Spleen (tissue), 11 donors: ENCODE results near the gene CALML5. TPM values are rescaled to one million over a fixed set of nuclear protein-coding genes. Genes with fewer than 3 reads are reported as not detected.

Experiments
- DNase-seq: peaks from one replicate; pipeline ENCODE4 v3.0.0-alpha.2; 2020
- H3K27ac ChIP-seq, 8 donors: fragments of 200-600 bp; sonication (generic) in 7 of 8; 1 replicate in 4 of 8; 2 replicates in 4 of 8; pipeline versions ENCODE4 v1.5.0 to v1.8.0; 2016 to 2021; ENCODE audit warnings: inconsistent platforms in 4 of 8, mild to moderate bottlenecking in 4 of 8, moderate library complexity in 1 of 8
- H3K27me3 ChIP-seq, 7 donors: fragments of 200-600 bp; sonication (generic) in 6 of 7; replicated peaks in 1 of 7; 1 replicate in 4 of 7; 2 replicates in 3 of 7; pipeline versions ENCODE4 v1.5.0 to v1.8.0; 2016 to 2021; ENCODE audit warnings: inconsistent platforms in 3 of 7, mild to moderate bottlenecking in 1 of 7
- H3K36me3 ChIP-seq, 6 donors: fragments of 200-600 bp; sonication (generic) in 5 of 6; 1 replicate in 4 of 6; 2 replicates in 2 of 6; pipeline versions ENCODE4 v1.5.0 to v1.8.0; 2016 to 2021; ENCODE audit warnings: inconsistent platforms in 2 of 6
- H3K4me1 ChIP-seq, 6 donors: fragments of 200-600 bp; sonication (generic) in 5 of 6; 1 replicate in 3 of 6; 2 replicates in 3 of 6; pipeline versions ENCODE4 v1.5.0 to v1.8.0; 2016 to 2021; ENCODE audit warnings: inconsistent platforms in 3 of 6
- H3K4me3 ChIP-seq, 8 donors: fragments of 200-600 bp; sonication (generic) in 7 of 8; 1 replicate in 4 of 8; 2 replicates in 4 of 8; pipeline versions ENCODE4 v1.5.0 to v1.8.0; 2016 to 2021; ENCODE audit warnings: inconsistent platforms in 4 of 8, mild to moderate bottlenecking in 4 of 8, moderate library complexity in 2 of 8
- H3K9me3 ChIP-seq, 8 donors: fragments of 200-600 bp; sonication (generic) in 7 of 8; 1 replicate in 4 of 8; 2 replicates in 4 of 8; pipeline versions ENCODE4 v1.5.0 to v1.8.0; 2016 to 2021; ENCODE audit warnings: inconsistent platforms in 4 of 8
- CTCF ChIP-seq, 11 experiments: fragments of 200-600 bp in 7 of 11; fragments of 450-650 bp in 4 of 11; sonication (generic) in 4 of 11; IDR thresholded peaks in 8 of 11; conservative IDR thresholded peaks in 3 of 11; 1 replicate in 7 of 11; 2 replicates in 4 of 11; pipeline versions ENCODE4 v1.4.0 to v1.8.0; 2016 to 2021; ENCODE audit warnings: antibody characterized with exemption in 11 of 11, inconsistent platforms in 4 of 11, mild to moderate bottlenecking in 1 of 11
- POLR2A ChIP-seq, 3 donors: fragments of 450-650 bp; IDR thresholded peaks; one replicate each; pipeline ENCODE4 v1.5.1; 2017; ENCODE audit warnings: antibody characterized with exemption in 3 of 3, mild to moderate bottlenecking in 1 of 3
- POLR2AphosphoS5 ChIP-seq, 3 donors: sonication (generic); formaldehyde crosslinking; IDR thresholded peaks; one replicate each; pipeline ENCODE4 v1.5.1; 2017; ENCODE audit warnings: antibody characterized with exemption in 3 of 3
- WGBS, 5 donors: extraction: QIAGEN DNeasy Blood & Tissue Kit in 3 of 5; methylation state at CpG; one replicate each; pipeline versions ENCODE4 v1.1.5 to v1.1.7; 2013 to 2018; 5-methylcytosine and 5-hydroxymethylcytosine counted together
- intact Hi-C: fragments of 100-400 bp; cut with DNase I; formaldehyde crosslinking; loops from one replicate; pipeline ENCODE4 v1.15.0; 2023; ENCODE audit warnings: low total_unique reads
- polyA plus RNA-seq, 3 donors: library from polyadenylated mRNA; stranded (reverse); fragments of 200-250 nt; gene quantifications; one replicate each; pipeline ENCODE4 v1.2.1, GENCODE V29; 2013
- total RNA-seq, 7 donors: library from RNA; depleted of rRNA in 3 of 7; stranded (reverse); fragments of >200 nt in 3 of 7; fragmentation: NEBNext Ultra II Directional in 4 of 7; extraction: Animal tissue kit (Norgen Biotek cat#: 25700) in 4 of 7; gene quantifications; one replicate each; pipeline versions ENCODE4 v1.1.0 to v1.2.1, GENCODE V29; 2016 to 2021
- donor health status: healthy with polysubstance abuse.
- donor health status: DM: no; HTN: no; CAD: no; lungs with moderate emphysema.
- donor health status: DM: no; HTN: no; CAD: no.
- donor health status: Bipolar disorder and iron deficiency.
- donor health status: healthy.
- donor health status: DM: no; HTN: no; CAD: no.
- donor health status: DM: yes; HTN: yes; CAD: no.

The CALML5 gene
- total and polyA plus RNA-seq, 10 donors, result 0.13 TPM; not detected in 9

GRCh38 chr10:5456563-5456962 lies 42.8 kb downstream of the CALML5 start:
- Histone ChIP-seq H3K4me3 (no peak overlapping the region), H3K27ac (no peak overlapping the region), H3K27me3 (no peaks in the 10 kb centered on the region), H3K4me1 (peaks cover 0 to 4% (median 0%) of the 10 kb centered on the region in 6 donors), H3K9me3 (no peaks in the 10 kb centered on the region), H3K36me3 (peaks cover 2 to 77% (median 38%) of the 10 kb centered on the region in 6 donors)
- TF ChIP-seq CTCF (IDR thresholded peaks at IDR 0.05 in 8 of 11, conservative IDR thresholded peaks at IDR 0.05 in 3 of 11) (no peak), POLR2AphosphoS5 (IDR thresholded peaks at IDR 0.05) (no peak), POLR2A (IDR thresholded peaks at IDR 0.05) (no peak)
- WGBS, 5 donors, result 93 to 97% (median 96%) methylated on average over 12 of the region's 12 CpGs
- DNase-seq, result no peak
- intact Hi-C loops, result no loop called here

GRCh38 chr10:5453749-5454489 lies 45.5 kb downstream of the CALML5 start:
- Histone ChIP-seq H3K9me3 (no peaks in the 10 kb centered on the region), H3K27me3 (no peaks in the 10 kb centered on the region), H3K4me1 (peaks cover 0 to 9% (median 0%) of the 10 kb centered on the region in 6 donors), H3K36me3 (peaks cover 2 to 63% (median 38%) of the 10 kb centered on the region in 6 donors), H3K4me3 (no peak overlapping the region), H3K27ac (no peak overlapping the region)
- intact Hi-C loops, result no loop called here
- no peak for DNase-seq
- WGBS, 5 donors, result 92 to 96% (median 94%) methylated on average over 13 of the region's 13 CpGs
- no peak for TF ChIP-seq CTCF (IDR thresholded peaks at IDR 0.05 in 8 of 11, conservative IDR thresholded peaks at IDR 0.05 in 3 of 11)
- TF ChIP-seq POLR2A (IDR thresholded peaks at IDR 0.05), result no peak
- no peak for TF ChIP-seq POLR2AphosphoS5 (IDR thresholded peaks at IDR 0.05)

GRCh38 chr10:5450605-5451384 lies 48.6 kb downstream of the CALML5 start:
- Histone ChIP-seq H3K4me1 (peaks cover 0 to 40% (median 25%) of the 10 kb centered on the region in 6 donors), H3K27ac (no peak overlapping the region), H3K4me3 (no peak overlapping the region), H3K27me3 (no peaks in the 10 kb centered on the region), H3K36me3 (peaks cover 2 to 40% (median 26%) of the 10 kb centered on the region in 6 donors), H3K9me3 (no peaks in the 10 kb centered on the region)
- TF ChIP-seq POLR2AphosphoS5 (IDR thresholded peaks at IDR 0.05), result no peak
- TF ChIP-seq CTCF (IDR thresholded peaks at IDR 0.05 in 8 of 11, conservative IDR thresholded peaks at IDR 0.05 in 3 of 11), result no peak
- no peak for TF ChIP-seq POLR2A (IDR thresholded peaks at IDR 0.05)
- WGBS, 5 donors, result 79 to 92% (median 87%) methylated on average over 4 of the region's 4 CpGs
- DNase-seq, result no peak
- intact Hi-C loops, result no loop called here

- Histone ChIP-seq H3K27me3 (no peaks in the 10 kb centered on the region), H3K27ac (peak overlapping the region in 3 of 8 donors; percentile 10 to 52 (median 16)), H3K4me1 (peaks cover 0 to 42% (median 25%) of the 10 kb centered on the region in 6 donors), H3K4me3 (peak overlapping the region in 2 of 8 donors; percentile 7 to 37), H3K36me3 (peaks cover under 1 to 30% (median 20%) of the 10 kb centered on the region in 6 donors), H3K9me3 (no peaks in the 10 kb centered on the region)
- WGBS, 5 donors, result 70 to 78% (median 74%) methylated on average over 8 of the region's 8 CpGs
- DNase-seq, result no peak
- TF ChIP-seq POLR2A (IDR thresholded peaks at IDR 0.05) (no peak), CTCF (IDR thresholded peaks at IDR 0.05 in 8 of 11, conservative IDR thresholded peaks at IDR 0.05 in 3 of 11) (no peak), POLR2AphosphoS5 (IDR thresholded peaks at IDR 0.05) (peak in 1 of 3 donors; percentile 29)
- intact Hi-C loops, result loop anchor here (10.0 kb wide), 1 partner anchor 425 kb away; no protein-coding TSS in a partner anchor
Measured at GRCh38 chr10:5449823-5450222, 49.5 kb downstream of the CALML5 start.
